RWPE2 (cell line): Measurements from ENCODE around the gene HIBCH.

Experiments used
- ATAC-seq: fragments of 200-7000 bp; cut with Tn5 transposase; 3 replicates; pipeline ENCODE4 v1.9.1; 2021; ENCODE audit warnings: low read depth
- DNase-seq: peaks from one replicate; pipeline ENCODE4 v3.0.0-alpha.2; 2020; ENCODE audit warnings: low spot score
- H3K27ac ChIP-seq: fragments of 450-650 bp; 2 replicates; pipeline ENCODE4 v1.5.1; 2017; ENCODE audit warnings: mild to moderate bottlenecking; ENCODE audit not compliant: poor library complexity, severe bottlenecking
- H3K27me3 ChIP-seq: fragments of 250-450 bp; sonication (Bioruptor Pico); 2 replicates; pipeline ENCODE4 v1.5.1; 2021; ENCODE audit warnings: mild to moderate bottlenecking, moderate library complexity; ENCODE audit not compliant: insufficient read depth, poor library complexity, severe bottlenecking
- H3K36me3 ChIP-seq: fragments of 250-450 bp; sonication (Bioruptor Pico); 2 replicates; pipeline ENCODE4 v1.5.1; 2020; ENCODE audit warnings: low read depth, mild to moderate bottlenecking, moderate library complexity
- H3K4me1 ChIP-seq: fragments of 250-450 bp; sonication (Bioruptor Pico); 2 replicates; pipeline ENCODE4 v1.5.1; 2021; ENCODE audit warnings: mild to moderate bottlenecking, moderate library complexity; ENCODE audit not compliant: insufficient read depth, poor library complexity, severe bottlenecking
- H3K4me3 ChIP-seq: fragments of 250-450 bp; sonication (Bioruptor Pico); 2 replicates; pipeline ENCODE4 v1.5.1; 2021; ENCODE audit warnings: mild to moderate bottlenecking, moderate library complexity; ENCODE audit not compliant: severe bottlenecking
- H3K9me3 ChIP-seq: fragments of 250-450 bp; sonication (Bioruptor Pico); 2 replicates; pipeline ENCODE4 v1.5.1; 2021; ENCODE audit warnings: mild to moderate bottlenecking, moderate library complexity; ENCODE audit not compliant: severe bottlenecking
- CTCF ChIP-seq: fragments of 450-650 bp; IDR thresholded peaks from one replicate; pipeline ENCODE4 v1.5.1; 2017; ENCODE audit warnings: mild to moderate bottlenecking, moderate library complexity; ENCODE audit not compliant: poor library complexity, severe bottlenecking

The HIBCH gene

GRCh38 chr2:190179754-190180312, 139.8 kb downstream of the HIBCH start:
- no peak for ATAC-seq

DNA sequence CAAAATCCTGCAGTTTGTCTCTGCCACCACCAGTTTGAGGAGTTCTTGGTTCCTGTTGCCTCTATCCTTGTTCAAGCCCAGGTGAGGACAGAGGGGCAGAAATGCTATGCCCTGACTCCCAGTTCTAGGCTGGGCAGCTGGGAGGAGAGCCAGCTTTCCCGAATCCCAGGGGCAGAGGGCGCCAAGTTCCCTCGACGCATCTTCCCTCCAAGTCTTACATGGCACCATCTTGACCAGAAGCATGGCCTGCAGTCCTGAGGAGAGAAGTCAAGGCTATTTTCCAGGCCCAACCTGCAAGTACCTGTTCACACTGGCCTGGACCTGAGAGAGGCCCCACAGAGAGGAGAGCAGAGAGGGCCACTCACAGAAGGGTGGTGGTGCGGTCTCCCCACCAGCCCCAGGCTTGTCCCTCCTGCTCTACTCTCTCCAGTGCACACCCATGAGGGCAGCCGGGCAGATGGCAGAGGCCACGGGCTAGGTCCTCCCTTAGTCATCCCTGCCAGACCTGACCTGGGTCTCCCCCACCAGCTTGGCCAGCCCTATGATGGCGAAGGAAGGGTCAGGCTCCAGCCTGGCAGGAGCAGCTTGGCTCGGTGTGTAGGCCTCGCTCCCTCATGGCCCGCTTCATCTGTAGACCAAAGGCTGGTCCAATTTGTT, 141.4 kb downstream of the HIBCH start:
- H3K27ac ChIP-seq, result no peak overlapping the region
- TF ChIP-seq CTCF, result no peak
- DNase-seq, result no peak
- H3K4me3 ChIP-seq, result no peak overlapping the region
- ATAC-seq, result no peak
- no peaks in the 10 kb centered on the region for H3K9me3 ChIP-seq
- H3K36me3 ChIP-seq, result no peaks in the 10 kb centered on the region
- H3K27me3 ChIP-seq, result no peaks in the 10 kb centered on the region
- H3K4me1 ChIP-seq, result no peaks in the 10 kb centered on the region

More at GRCh38 chr2:190179754-190180312, 139.8 kb downstream of the HIBCH start:
- no peaks in the 10 kb centered on the region for H3K9me3 ChIP-seq
- no peaks in the 10 kb centered on the region for H3K36me3 ChIP-seq
- H3K27ac ChIP-seq, result no peak overlapping the region
- no peaks in the 10 kb centered on the region for H3K4me1 ChIP-seq
- no peaks in the 10 kb centered on the region for H3K27me3 ChIP-seq
- H3K4me3 ChIP-seq, result peak overlapping the region; percentile 48
- DNase-seq, result no peak
- TF ChIP-seq CTCF, result peak; percentile 51

GRCh38 chr2:190177249-190178040, 142.2 kb downstream of the HIBCH start:
- no peak for TF ChIP-seq CTCF
- Histone ChIP-seq H3K27ac (no peak overlapping the region), H3K9me3 (no peaks in the 10 kb centered on the region), H3K4me3 (no peak overlapping the region), H3K4me1 (no peaks in the 10 kb centered on the region), H3K27me3 (no peaks in the 10 kb centered on the region), H3K36me3 (no peaks in the 10 kb centered on the region)
- no peak for ATAC-seq
- DNase-seq, result no peak

- no peak overlapping the region for H3K27ac ChIP-seq
- ATAC-seq, result no peak
Observed at GRCh38 chr2:190173392-190173791, 146.2 kb downstream of the HIBCH start.

More at GRCh38 chr2:190173392-190173791, 146.2 kb downstream of the HIBCH start:
- Histone ChIP-seq H3K4me1 (no peaks in the 10 kb centered on the region), H3K27me3 (no peaks in the 10 kb centered on the region), H3K36me3 (no peaks in the 10 kb centered on the region), H3K4me3 (no peak overlapping the region), H3K9me3 (no peaks in the 10 kb centered on the region)
- no peak for TF ChIP-seq CTCF
- DNase-seq, result no peak
